GM18520 (cell line): Measurements from ENCODE around the gene HS3ST6.
"Not testable (repeated sequence)": the region's sequence is repeated elsewhere in the genome, so short reads cannot be mapped to it uniquely, and the experiment has no call there.

Experiments used
- ATAC-seq: cut with Tn5 transposase; IDR thresholded peaks from one replicate; pipeline ENCODE4 v1.9.1; 2021; ENCODE audit not compliant: unreplicated experiment

The HS3ST6 gene

DNA sequence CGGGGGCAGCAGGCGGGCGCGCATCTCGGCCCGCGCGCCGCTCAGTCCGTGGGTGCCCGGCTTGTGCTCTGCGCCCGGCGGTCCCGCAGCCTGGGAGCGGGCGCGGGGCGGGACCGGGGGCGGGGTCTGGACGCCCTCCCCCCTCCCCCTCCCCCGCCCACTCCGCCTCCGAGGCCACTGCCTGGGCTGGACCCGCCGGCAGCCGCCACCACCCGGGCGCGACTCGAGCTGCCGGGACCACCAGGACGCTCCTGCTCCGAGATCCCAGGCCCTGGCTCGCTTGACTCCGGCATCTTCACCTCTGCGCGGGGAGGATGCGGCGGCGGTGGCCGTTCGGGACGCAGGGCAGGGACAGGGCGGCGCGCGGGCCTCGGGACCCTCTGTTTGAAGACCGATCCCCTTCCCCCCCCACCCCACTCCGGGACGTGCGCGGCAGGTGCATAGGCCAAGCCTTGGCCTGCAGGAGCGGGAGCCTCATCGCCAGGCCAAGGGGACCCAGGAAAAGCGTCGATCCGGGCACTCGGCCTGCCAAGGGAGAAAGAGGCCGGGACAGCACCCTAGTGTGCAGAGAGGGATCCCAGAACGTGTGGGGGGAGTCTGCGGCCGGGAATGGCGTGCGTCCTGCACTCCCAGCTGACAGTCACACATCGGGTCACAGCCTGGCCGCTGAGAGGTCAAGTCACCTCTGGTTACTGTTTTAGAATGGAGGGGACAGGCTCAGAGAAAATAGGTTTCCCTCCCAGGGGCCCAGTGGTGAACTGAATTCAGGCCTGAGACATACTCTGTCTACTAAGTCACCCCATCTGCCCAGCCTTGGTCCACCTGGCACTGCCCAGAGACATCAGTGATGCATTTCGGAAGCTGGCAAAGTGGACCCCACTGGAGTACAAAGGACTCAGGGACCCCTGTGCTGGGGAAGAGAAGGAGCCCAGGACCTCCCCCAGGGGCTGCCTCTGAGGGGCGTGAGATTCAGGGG lies at the start of gene HS3ST6:
Gene HS3ST6, minus strand, starts transcription at position 65 of the 976 bp plus-strand sequence. CDS start 92 bp downstream, outside the sequence.
- ATAC-seq, result no peak

DNA sequence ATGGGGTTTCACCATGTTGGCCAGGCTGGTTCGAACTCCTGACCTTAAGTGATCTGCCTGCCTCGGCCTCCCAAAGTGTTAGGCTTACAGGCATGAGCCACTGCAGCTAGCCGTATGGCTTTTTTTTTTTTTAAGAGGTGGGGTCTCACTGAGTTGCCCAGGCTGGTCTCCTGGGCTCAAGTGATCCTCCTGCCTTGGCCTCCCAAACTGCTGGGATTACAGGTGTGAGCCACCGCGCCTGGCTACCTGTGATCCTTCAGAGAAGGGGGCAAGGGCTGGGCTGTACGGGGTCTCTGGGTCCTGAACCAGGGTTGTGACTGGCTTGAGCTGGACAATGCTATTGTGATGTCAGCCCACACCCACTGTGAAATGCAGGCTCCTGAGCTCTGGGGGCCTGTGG lies 48.2 kb upstream of the HS3ST6 start, which contains the start of gene RNF151:
Gene RNF151, plus strand, starts transcription at position 397 of the 400 bp plus-strand sequence. CDS start 26 bp downstream, outside the sequence.
- ATAC-seq, result no peak

DNA sequence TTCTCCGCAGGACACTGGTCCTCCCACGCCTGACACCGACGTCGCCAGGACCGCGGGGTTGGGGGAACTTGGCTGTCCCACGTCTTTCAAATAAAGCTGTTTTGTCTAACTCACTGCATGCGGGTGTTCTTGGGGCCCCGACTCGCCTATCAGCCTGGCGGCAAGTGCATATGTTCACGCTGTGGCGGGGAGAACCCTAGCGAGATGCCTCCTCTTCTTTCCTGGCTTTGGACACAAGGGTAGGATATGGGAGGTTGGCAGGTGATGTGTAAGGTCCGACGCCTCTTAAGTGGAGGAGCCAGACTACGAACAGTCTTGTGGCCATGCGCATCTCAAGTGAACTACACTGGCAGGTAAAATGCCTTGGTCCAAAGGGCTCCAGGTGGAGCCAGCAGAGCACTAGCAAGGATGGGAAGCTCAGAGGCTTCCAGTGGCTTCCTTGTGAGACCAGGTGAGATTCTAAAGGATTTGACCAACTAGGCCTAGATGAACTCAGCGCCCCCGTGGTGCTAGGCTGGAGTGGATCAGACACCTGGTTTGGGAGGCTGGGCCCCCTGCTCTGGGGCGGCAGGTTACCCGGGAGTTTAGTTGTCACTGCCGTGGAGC lies 47.3 kb upstream of the HS3ST6 start:
- no peak for ATAC-seq

DNA sequence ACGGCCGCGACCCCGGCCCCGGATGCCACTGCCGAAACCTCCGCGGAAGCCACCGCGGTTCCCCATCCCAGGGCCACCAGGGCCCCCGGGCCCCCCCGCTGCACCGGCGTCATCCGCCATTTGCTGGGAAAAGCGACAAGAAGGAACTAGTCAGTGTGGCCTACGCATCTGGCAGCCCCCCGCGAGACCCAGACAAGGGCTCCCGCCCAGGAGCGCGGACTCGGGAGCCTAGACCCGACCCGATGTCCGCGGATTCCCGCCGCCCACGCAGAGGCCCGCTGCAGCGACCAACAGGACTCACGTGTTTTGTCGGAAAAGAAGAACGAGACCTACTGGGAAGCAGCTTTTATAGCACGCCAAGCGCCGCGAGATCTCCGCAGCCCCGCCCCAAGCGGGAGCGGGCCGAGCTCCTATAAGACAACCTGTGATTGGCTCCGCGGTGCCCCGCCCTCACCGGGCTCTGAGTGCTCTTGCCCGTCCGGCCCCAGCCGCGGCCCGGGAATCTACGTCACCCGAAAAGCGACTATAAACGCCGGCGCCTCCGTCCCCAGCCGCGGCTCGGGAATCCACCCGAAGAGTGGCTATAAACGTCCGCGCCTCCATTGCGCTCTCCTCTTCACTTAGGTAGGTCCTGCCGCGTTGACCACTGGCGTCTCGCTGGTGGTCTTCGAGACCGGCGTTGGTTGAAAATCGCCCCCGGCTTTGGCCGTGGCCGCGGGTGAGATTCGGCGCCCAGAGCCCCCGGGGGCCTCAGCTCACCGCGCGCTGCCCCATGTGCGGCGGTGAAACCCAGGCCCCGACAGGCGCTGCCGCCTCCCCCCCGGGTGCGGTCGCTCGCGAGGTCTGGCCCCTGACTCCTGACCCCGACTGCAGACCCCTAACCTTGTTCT lies 46.5 kb upstream of the HS3ST6 start, which contains the start of gene RPS2:
Gene RPS2, minus strand, starts transcription at position 321 of the 890 bp plus-strand sequence. Its CDS starts 201 bp downstream, at position 120.
- ATAC-seq, result peak; percentile 80

DNA sequence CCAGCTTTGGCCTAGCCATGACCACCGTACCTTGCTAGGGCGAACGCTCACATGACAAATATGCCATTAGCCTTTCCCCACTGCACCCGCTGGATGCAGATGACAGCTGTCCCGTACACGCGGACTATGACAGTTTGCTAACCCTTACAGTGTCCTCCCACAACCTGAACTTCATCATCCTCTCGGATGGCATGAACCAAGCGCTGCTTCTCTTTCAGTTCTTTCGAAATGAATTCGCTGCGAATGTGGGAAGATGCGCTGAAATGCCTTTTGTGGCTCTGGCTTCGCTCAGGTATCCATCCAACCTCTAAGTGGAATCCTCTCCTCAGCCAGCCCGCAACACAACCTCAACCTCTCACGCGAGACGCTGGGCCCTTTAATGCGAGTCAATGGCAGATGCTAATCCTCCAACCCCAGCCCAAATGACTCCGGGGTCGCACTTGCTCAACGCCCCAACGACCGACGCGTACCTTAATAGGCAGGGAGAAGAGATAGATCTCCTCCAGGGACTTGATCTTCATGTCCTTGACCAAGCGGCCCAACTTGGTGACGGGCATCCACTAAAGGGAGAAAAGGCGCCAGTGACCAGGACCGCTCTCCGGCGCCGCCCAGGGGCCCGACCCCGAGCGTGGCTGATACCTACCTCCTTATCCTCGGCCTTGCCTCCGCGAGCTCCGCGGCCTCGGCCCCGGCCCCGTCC lies 45.7 kb upstream of the HS3ST6 start:
- no peak for ATAC-seq

DNA sequence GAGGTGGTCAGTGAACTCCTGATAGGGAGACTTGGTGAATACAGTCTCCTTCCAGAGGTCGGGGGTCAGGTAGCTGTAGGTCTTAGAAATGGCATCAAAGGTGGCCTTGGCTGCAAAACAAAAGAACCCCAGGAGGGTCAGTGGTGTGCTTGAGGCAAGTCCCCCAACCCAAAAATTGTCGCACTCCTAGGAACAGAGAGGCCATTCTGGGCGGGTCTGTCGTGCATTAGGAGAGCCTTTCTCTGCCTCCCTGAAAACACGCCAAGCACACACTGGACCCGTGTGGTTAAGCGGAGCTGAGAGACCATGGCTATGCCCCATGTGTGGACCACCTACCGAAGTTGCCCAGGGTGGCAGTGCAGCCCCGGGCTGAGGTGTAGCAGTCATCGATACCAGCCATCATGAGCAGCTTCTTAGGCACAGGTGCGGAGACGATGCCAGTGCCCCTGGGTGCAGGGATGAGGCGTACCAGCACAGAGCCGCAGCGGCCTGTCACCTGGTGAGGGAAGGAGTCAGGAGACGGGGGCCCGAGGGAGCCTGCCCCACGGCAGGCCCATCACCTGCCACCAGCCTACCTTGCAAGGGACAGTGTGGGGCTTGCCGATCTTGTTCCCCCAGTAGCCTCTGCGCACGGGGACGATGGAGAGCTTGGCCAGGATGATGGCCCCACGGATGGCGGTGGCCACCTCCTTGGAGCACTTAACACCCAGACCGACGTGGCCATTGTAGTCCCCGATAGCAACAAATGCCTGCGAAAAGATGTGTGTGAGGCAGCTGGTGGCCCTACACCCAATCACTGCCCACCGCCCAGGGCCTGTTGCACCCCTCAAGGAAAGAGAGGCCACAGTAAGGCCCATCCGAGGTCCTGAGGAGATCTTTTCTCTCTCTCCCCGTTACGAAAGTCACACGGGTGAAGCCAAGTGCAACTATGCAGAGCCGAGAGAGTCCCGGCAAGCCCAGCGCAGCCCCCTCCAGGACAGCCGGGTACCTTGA lies 44.2 kb upstream of the HS3ST6 start:
- ATAC-seq, result not testable (repeated sequence)

DNA sequence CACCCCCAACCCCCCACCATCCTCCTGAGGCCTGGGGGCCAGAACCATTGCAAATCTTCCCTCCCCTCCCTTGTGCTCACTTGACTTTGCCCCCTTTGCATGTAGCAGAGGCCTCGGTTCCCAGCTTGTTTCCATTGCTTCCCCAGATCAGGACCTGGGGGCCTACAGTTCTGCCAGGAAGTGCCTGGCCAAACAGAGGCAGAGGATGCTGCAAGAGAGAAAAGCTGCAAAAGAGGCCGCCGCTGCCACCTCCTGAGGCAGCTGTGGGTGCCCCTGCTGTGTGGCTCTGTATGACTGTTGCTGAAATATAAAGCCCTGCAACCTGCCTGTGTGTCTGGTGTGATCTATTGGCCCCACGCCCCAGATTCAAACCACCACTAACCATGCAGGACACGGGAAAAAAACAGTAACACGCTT lies 43.4 kb upstream of the HS3ST6 start:
- no peak for ATAC-seq

DNA sequence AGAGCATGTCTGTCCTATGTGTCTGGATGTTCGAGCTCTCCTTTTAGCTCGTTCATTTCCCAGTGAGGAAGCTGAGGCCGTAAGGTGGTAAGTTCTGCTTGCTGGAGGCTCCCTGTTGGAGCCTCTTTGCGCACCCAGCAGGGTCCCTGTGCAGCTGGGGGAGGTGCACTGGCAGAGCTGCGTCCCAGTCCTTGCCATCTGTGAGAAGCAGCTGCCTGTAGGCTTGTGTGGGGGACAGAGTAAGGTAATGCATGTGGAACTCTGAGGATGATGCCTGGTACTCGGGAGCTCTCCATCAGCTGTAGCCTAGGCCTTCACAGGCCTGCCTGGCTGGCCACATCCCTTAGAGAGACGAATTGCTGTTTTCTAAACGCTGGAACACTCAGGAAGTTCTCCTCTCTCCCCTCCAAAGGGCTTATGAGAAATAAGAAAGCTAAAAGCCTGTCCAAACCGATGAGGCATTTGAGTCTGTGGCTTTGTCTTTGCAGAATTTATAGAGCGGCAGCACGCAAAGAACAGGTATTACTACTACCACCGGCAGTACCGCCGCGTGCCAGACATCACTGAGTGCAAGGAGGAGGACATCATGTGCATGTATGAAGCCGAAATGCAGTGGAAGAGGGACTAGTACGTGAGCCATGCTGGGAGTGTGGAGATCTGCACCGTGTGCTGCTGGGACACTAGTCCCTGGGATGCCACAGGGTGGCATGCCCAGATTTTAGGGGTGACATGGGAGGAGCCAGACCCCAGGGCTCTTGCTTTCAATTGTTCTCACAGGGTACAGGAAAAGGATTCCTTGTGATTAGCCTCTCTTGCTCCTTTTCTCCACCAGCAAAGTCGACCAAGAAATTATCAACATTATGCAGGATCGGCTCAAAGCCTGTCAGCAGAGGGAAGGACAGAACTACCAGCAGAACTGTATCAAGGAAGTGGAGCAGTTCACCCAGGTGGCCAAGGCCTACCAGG lies 42.7 kb upstream of the HS3ST6 start:
- ATAC-seq, result no peak

DNA sequence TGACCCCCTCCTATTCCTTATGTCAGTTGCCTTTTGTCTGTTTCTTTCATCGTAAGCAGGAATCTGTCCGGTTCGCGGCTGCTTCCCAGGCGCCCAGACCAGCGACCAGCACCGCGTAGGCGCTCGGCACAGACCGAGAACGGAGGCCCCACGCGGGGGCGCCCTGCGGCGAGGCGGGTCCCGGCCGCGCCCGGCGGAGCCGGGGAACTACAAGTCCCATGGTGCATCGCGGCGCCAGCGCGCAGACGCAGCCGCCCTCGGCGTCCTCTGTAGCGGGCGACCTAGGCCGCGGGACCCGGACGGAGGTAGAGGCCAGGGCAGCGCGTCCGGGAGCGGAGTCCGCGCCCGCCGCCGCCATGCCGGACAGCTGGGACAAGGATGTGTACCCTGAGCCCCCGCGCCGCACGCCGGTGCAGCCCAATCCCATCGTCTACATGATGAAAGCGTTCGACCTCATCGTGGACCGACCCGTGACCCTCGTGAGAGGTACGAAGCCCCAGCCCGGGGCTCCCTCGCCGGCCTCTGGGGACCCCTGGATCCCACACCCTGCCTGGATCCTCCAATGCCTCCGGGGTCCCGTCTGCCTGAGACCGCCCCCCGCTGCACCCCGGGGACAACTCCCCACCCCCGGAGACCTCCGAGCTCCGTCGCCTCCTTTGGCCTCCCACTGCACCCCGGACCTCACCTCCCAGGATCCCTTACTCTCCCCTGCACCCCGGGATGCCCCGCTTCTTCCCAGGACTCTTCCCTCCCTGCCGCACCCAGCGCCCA lies 41.2 kb upstream of the HS3ST6 start, which contains the start of gene NDUFB10:
Gene NDUFB10, plus strand, starts transcription at position 270 of the 771 bp plus-strand sequence. Its CDS starts 87 bp downstream, at position 357.
- ATAC-seq, result peak; percentile 79

DNA sequence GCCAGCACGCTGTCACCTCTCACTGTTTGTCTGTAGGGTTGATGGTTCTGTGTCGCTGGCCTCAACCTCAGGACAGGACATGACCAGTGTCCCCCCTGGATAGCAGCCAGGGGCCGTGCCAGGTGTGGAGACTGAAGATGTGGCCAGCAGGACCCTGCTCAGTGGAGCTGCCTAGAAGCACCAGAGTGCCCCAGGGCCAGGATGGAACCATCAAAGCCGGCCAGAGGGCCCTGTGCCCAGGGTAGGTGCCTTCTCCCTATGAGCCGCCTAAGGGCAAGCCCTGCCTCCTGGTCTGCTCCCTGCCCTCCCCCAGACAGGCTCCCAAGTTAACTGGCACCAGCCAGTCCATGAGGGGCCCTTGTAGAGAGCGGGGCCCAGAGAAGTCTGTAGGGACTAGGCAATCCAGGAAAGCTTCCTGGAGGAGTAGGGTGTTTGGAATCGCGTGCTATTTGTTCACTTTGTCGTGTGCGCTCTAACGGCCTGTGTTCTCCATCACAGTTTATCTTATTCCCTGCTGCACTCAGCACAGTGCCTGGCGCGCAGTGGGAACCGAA lies 40.6 kb upstream of the HS3ST6 start:
- ATAC-seq, result no peak

DNA sequence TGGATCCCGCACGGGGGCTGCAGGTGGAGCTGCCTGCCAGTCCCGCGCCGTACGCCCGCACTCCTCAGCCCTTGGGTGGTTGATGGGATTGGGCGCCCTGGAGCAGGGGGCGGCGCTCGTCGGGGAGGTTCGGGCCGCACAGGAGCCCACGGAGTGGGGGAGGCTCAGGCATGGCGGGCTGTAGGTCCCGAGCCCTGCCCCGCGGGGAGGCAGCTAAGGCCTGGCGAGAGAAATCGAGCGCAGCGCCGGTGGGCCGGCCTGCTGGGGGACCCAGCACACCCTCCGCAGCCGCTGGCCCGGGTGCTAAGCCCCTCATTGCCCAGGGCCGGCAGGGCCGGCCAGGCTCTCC lies 39.9 kb upstream of the HS3ST6 start:
- not testable (repeated sequence) for ATAC-seq

DNA sequence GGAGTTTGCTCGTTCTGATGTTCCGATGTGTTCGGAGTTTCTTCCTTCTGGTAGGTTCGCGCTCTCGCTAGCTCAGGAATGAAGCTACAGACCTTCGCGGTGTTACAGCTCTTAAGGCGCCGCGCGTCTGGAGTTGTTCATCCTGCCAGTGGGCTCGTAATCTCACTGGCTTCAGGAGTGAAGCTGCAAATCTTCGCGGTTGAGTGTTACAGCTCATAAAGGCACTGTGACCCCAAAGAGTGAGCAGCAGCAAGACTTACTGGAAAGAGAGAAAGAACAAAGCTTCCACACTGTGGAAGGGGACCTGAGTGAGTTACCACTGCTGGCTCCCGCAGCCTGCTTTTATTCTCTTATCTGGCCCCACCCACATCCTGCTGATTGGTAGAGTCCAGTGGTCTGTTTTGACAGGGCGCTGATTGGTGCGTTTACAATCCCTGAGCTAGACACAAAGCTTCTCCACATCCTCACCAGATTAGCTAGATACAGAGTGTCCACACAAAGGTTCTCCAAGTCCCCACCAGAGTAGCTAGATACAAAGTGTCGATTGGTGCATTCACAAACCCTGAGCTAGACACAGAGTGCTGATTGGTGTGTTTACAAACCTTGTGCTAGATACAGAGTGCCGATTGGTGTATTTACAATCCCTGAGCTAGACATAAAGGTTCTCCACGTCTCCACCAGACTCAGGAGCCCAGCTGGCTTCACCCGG lies 39.4 kb upstream of the HS3ST6 start:
- not testable (repeated sequence) for ATAC-seq

DNA sequence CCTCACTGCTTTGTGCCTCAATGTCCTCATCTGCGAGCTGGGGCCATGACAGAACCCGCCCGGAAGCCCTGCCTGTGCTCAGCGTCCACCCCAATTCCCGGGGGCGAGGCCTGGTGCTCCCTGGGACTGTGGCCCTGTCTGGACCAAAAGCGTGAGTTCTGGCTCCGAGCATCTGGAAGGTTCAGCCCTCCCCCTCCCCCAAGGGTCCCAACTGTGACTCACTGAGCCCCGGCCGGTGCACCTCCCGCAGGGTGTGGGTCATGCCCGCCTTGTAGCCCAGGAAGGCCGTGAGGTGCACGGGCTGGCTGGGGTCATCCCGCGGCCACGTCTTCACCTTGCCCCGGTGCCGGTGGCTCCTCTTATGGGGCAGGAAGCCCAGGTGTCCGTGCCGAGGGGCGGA lies 35.5 kb upstream of the HS3ST6 start:
- ATAC-seq, result no peak

DNA sequence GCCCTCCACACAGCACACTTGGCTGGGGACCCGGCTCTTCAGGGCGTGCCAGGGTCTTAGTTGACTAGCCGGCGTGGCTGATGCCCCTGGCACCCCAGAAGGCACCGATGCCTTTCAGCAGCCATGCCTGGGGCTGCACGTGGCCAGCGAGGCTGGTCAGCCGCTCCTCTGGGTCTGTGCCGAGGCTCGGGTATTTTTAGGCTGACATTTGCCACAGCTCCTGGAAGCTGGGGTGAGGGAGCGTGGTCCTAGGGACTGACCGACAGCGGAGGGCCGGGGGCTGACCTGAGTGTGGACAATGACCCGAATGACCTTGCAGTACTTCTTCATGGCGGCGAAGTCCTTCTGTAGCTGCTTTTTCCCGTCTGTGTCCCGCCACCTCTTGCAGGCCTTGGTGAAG lies 32.3 kb upstream of the HS3ST6 start:
- no peak for ATAC-seq

DNA sequence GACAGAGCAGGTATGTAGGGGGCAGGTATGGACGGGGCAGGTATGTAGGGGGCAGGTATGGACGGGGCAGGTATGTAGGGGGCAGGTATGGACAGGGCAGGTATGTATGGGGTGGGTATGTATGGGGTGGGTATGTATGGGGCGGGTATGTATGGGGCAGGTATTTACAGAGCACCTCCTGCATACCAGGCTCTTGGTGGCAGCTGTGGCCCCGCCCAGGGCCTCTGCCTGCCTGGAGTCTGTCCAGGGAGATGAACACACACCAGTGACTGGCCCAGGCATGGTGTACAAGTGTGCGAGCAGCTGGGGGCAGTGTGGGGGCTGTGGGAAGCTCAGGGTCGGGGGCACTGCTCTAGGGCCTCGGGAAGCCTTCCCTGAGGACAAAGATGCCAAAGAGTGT lies 31.8 kb upstream of the HS3ST6 start:
- ATAC-seq, result no peak

DNA sequence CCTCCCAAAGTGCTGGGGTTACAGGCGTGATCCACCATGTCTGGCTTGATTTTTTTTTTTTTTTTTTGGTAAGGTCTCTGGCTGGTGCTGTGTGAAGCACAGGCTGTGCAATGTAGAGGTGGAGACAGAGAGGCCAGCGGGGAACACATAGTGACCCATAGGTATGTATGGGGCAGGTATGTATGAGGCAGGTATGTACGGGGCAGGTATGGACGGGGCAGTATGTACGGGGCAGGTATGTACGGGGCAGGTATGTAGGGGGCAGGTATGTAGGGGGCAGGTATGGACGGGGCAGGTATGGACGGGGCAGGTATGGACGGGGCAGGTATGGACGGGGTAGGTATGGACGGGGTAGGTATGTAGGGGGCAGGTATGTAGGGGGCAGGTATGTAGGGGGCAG lies 31.3 kb upstream of the HS3ST6 start:
- no peak for ATAC-seq
